H1 (cell line): ENCODE measurements around the gene ACTG1. TPM values are rescaled to one million over a fixed set of nuclear protein-coding genes. Genes with fewer than 3 reads are reported as not detected.

Source experiments
- CTCF ChIA-PET: fragments of 300-600 bp; sonication (Branson Sonifier 250); formaldehyde crosslinking; loops from one replicate; lab custom pipeline; 2021; ENCODE audit not compliant: partially characterized antibody; lab: Charles Lee
- POLR2A ChIA-PET: fragments of 300-600 bp; sonication (Branson Sonifier 250); formaldehyde crosslinking; loops from one replicate; lab custom pipeline; 2021; ENCODE audit warnings: inconsistent platforms; ENCODE audit not compliant: partially characterized antibody; lab: Charles Lee
- DNase-seq, 2 experiments: peaks; one replicate each; pipeline versions ENCODE4 v3.0.0 to v3.0.0-alpha.2; 2010 to 2022; ENCODE audit warnings: low spot score in 2 of 2, low read depth in 1 of 2, mixed read lengths in 1 of 2
- FAIRE-seq: peaks from 2 replicates; lab custom pipeline; 2011; peaks lifted over from hg19 to GRCh38; lab: Jason Lieb, UNC
- H2AFZ ChIP-seq: 2 replicates; pipeline ENCODE4 v1.8.1; 2012; ENCODE audit warnings: low read length, inconsistent platforms
- H2AK5ac ChIP-seq: 2 replicates; pipeline ENCODE4 v1.6.1; 2013; ENCODE audit warnings: low read depth, low read length
- H2BK120ac ChIP-seq: replicated peaks from 2 replicates; pipeline ENCODE3; 2013; ENCODE audit warnings: low read depth, low read length, inconsistent platforms
- H2BK12ac ChIP-seq: 2 replicates; pipeline ENCODE4 v1.6.1; 2013; ENCODE audit warnings: low read depth, low read length
- H2BK15ac ChIP-seq: 2 replicates; pipeline ENCODE4 v1.6.1; 2013; ENCODE audit warnings: low read length
- H2BK20ac ChIP-seq: 2 replicates; pipeline ENCODE4 v1.6.1; 2013; ENCODE audit warnings: low read length
- H2BK5ac ChIP-seq: 2 replicates; pipeline ENCODE4 v1.6.1; 2013; ENCODE audit warnings: low read depth, low read length
- H3K14ac ChIP-seq: 2 replicates; pipeline ENCODE4 v1.6.1; 2013; ENCODE audit warnings: inconsistent platforms; ENCODE audit not compliant: insufficient read length
- H3K18ac ChIP-seq: 2 replicates; pipeline ENCODE4 v1.6.1; 2013; ENCODE audit warnings: low read length; ENCODE audit errors: extremely low read depth
- H3K23ac ChIP-seq: 2 replicates; pipeline ENCODE4 v1.6.1; 2013; ENCODE audit warnings: inconsistent platforms; ENCODE audit not compliant: insufficient read length
- H3K23me2 ChIP-seq: 2 replicates; pipeline ENCODE4 v1.6.1; 2013; ENCODE audit warnings: low read depth, low read length
- H3K27ac ChIP-seq: 2 replicates; pipeline ENCODE4 v1.6.1; 2011; ENCODE audit warnings: low read depth, low read length, inconsistent platforms
- H3K27me3 ChIP-seq, 4 experiments: replicated peaks in 1 of 4; 1 replicate in 1 of 4; 2 replicates in 3 of 4; pipeline versions ENCODE4 v1.6.1 to v1.8.1; 2011 to 2013; ENCODE audit warnings: low read length in 3 of 4, mild to moderate bottlenecking in 3 of 4, inconsistent platforms in 2 of 4, mixed read lengths in 2 of 4, moderate library complexity in 1 of 4; ENCODE audit not compliant: control insufficient read depth in 3 of 4, insufficient read depth in 3 of 4; ENCODE audit errors: extremely low read depth in 1 of 4
- H3K36me3 ChIP-seq, 4 experiments: 2 replicates each; pipeline versions ENCODE4 v1.6.1 to v1.8.1; 2011 to 2013; ENCODE audit warnings: mild to moderate bottlenecking in 4 of 4, low read length in 3 of 4, moderate library complexity in 2 of 4, control low read depth in 1 of 4, inconsistent platforms in 1 of 4; ENCODE audit not compliant: insufficient read depth in 4 of 4, control insufficient read depth in 2 of 4
- H3K4ac ChIP-seq: replicated peaks from 2 replicates; pipeline ENCODE3; 2013; ENCODE audit warnings: low read length, low read depth, mixed read lengths, inconsistent platforms; ENCODE audit not compliant: insufficient read length
- H3K4me1 ChIP-seq, 4 experiments: replicated peaks in 1 of 4; 1 replicate in 1 of 4; 2 replicates in 3 of 4; pipeline versions ENCODE4 v1.6.1 to v1.8.1; 2011 to 2013; ENCODE audit warnings: low read length in 3 of 4, inconsistent platforms in 2 of 4, mixed read lengths in 1 of 4; ENCODE audit not compliant: insufficient read depth in 4 of 4, control insufficient read depth in 3 of 4
- H3K4me2 ChIP-seq, 2 experiments: 2 replicates each; pipeline versions ENCODE4 v1.6.1 to v1.8.1; 2011 to 2013; ENCODE audit warnings: low read depth in 2 of 2, low read length in 2 of 2, control low read depth in 1 of 2, inconsistent platforms in 1 of 2, mild to moderate bottlenecking in 1 of 2; ENCODE audit not compliant: insufficient read depth in 1 of 2
- H3K4me3 ChIP-seq, 4 experiments: fragments of 200-600, 300-600 bp in 1 of 4; sonication (generic), shearing (Covaris generic), sonication (Bioruptor Twin) in 1 of 4; 2 replicates each; pipeline versions ENCODE4 v1.5.1 to v1.8.1; 2011 to 2016; ENCODE audit warnings: low read length in 4 of 4, low read depth in 3 of 4, control low read depth in 2 of 4, inconsistent platforms in 2 of 4, mild to moderate bottlenecking in 2 of 4, mixed read lengths in 1 of 4, moderate library complexity in 1 of 4; ENCODE audit not compliant: insufficient read depth in 2 of 4; ENCODE audit errors: extremely low read depth in 1 of 4
- H3K56ac ChIP-seq: replicated peaks from 2 replicates; pipeline ENCODE3; 2013; ENCODE audit warnings: low read depth, mild to moderate bottlenecking, mixed read lengths, low read length, inconsistent platforms; ENCODE audit not compliant: insufficient read length
- H3K79me1 ChIP-seq: 2 replicates; pipeline ENCODE4 v1.6.1; 2013; ENCODE audit warnings: low read depth, low read length, control low read depth
- H3K79me2 ChIP-seq, 2 experiments: 2 replicates each; pipeline versions ENCODE4 v1.6.1 to v1.8.1; 2012 to 2013; ENCODE audit warnings: low read length in 2 of 2, mild to moderate bottlenecking in 2 of 2, inconsistent platforms in 1 of 2; ENCODE audit not compliant: insufficient read depth in 2 of 2, control insufficient read depth in 1 of 2
- H3K9ac ChIP-seq, 4 experiments: replicated peaks in 1 of 4; 1 replicate in 1 of 4; 2 replicates in 3 of 4; pipeline versions ENCODE4 v1.6.1 to v1.8.1; 2011 to 2013; ENCODE audit warnings: low read depth in 3 of 4, low read length in 3 of 4, control low read depth in 2 of 4, mild to moderate bottlenecking in 2 of 4, moderate library complexity in 2 of 4, inconsistent platforms in 1 of 4; ENCODE audit errors: extremely low read depth in 1 of 4
- H3K9me3 ChIP-seq, 2 experiments: 2 replicates each; pipeline versions ENCODE4 v1.6.1 to v1.8.1; 2012 to 2013; ENCODE audit warnings: mild to moderate bottlenecking in 2 of 2, moderate library complexity in 2 of 2, control low read depth in 1 of 2, inconsistent platforms in 1 of 2, low read depth in 1 of 2, low read length in 1 of 2, mixed read lengths in 1 of 2; ENCODE audit not compliant: insufficient read depth in 2 of 2
- H4K20me1 ChIP-seq, 2 experiments: replicated peaks in 1 of 2; 2 replicates each; pipeline versions ENCODE3 to v1.8.1; 2011 to 2013; ENCODE audit warnings: inconsistent platforms in 2 of 2, low read length in 2 of 2, mild to moderate bottlenecking in 1 of 2; ENCODE audit not compliant: insufficient read depth in 2 of 2, control insufficient read depth in 1 of 2
- H4K5ac ChIP-seq: 2 replicates; pipeline ENCODE4 v1.6.1; 2013; ENCODE audit warnings: low read length, low read depth, mixed read lengths, inconsistent platforms; ENCODE audit not compliant: insufficient read length
- H4K8ac ChIP-seq: 2 replicates; pipeline ENCODE4 v1.8.0; 2013; ENCODE audit warnings: mild to moderate bottlenecking, moderate library complexity, low read length, inconsistent platforms; ENCODE audit not compliant: insufficient read depth; ENCODE audit errors: extremely low read depth
- H4K91ac ChIP-seq: replicated peaks from 2 replicates; pipeline ENCODE3; 2013; ENCODE audit warnings: low read length, mixed read lengths, inconsistent platforms; ENCODE audit not compliant: insufficient read length
- CREB1 ChIP-seq: IDR thresholded peaks from 2 replicates; pipeline ENCODE4 v1.6.1; 2012; ENCODE audit warnings: inconsistent platforms
- EZH2 ChIP-seq: fragments of 200-600 bp; sonication (generic); IDR thresholded peaks from 2 replicates; pipeline ENCODE4 v1.7.1; 2012; ENCODE audit warnings: low read depth, mild to moderate bottlenecking, moderate library complexity, low read length, inconsistent platforms; ENCODE audit not compliant: severe bottlenecking
- RFX5 ChIP-seq: IDR thresholded peaks from 2 replicates; pipeline ENCODE4 v1.6.1; 2011; ENCODE audit warnings: low read depth, low read length, improper control_type of control experiment, borderline replicate concordance
- WGBS, 2 experiments: shearing (Covaris generic) in 1 of 2; methylation state at CpG; one replicate each; pipeline versions ENCODE4 v1.1.6 to v1.1.7; 2013 to 2015; ENCODE audit warnings: low lambda C conversion rate in 2 of 2, mixed read lengths in 2 of 2, inconsistent platforms in 1 of 2, low coverage in 1 of 2, missing lambda C conversion rate in 1 of 2; ENCODE audit not compliant: insufficient replicate concordance in 2 of 2, insufficient coverage in 1 of 2, insufficient read length in 1 of 2; ENCODE audit errors: extremely low coverage in 1 of 2, missing lambda C conversion rate in 1 of 2; 5-methylcytosine and 5-hydroxymethylcytosine counted together
- polyA plus RNA-seq, 7 experiments: library from polyadenylated mRNA; depleted of rRNA in 3 of 7; stranded (reverse) in 5 of 7; unstranded in 2 of 7; fragments of >200 nt in 5 of 7; fragments of 200-250 nt in 2 of 7; gene quantifications; 1 replicate in 5 of 7; 2 replicates in 1 of 7; 4 replicates in 1 of 7; pipeline versions ENCODE4 v1.2.1 to v1.2.3, GENCODE V29; 2011 to 2013; ENCODE audit warnings: missing spikeins in 2 of 7, mixed read lengths in 2 of 7
- total RNA-seq: library from RNA; stranded (reverse); fragmentation: NEBNext Ultra II Directional; extraction: Animal tissue kit (Norgen Biotek cat#: 25700); gene quantifications from 2 replicates; pipeline ENCODE4 v1.2.1, GENCODE V29; 2021

ACTG1 gene
- total and polyA plus RNA-seq, 2 of the 8 experiments (the other 6 are each of a cell fraction or from before 2014, with no cell fraction given) = 3,535 to 5,010 TPM

DNA sequence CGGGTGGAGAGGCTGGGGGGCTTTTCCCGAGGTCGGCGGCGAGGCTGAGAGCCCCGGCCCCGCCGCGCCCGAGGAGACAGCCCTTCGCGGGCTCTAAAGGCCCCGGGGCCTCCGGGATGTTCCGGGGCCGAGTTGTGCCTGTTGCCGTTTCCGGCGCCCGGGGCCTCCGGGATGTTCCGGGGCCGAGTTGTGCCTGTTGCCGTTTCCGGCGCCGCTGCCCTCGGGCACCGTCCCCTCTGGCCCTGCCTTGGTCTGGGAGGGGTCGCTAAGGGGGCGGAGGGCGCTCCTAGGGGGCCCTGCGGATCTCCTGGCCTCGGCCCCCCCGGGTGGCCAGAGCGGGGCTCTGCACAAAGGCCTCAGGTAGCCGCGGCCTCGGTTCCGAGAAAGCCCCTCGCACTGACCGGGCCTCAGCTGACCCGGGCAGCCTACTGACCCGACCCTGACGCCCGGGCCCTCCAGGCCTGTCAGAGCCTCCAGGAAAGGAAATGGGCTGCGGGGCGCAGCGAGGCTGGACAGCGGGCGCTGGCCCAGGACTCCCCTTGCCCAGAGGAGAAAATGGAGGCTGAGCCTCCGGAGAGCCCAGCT lies 24.2 kb downstream of the ACTG1 start:
- no peak overlapping the region for H2BK15ac ChIP-seq
- 0 out of 2 replicates have a peak overlapping the region, but pooled peaks have one; percentile 11 for H2AK5ac ChIP-seq
- no peak overlapping the region; the same call in 1 of the 2 replicates for H3K27ac ChIP-seq
- DNase-seq (no peak), FAIRE-seq (no peak)
- TF ChIP-seq EZH2 = no peak
- TF ChIP-seq CREB1 = no peak
- TF ChIP-seq RFX5 = no peak
- H3K4me1 ChIP-seq = peaks cover 6 to 37% (median 28%) of the 10 kb centered on the region in 4 experiments
- no peak overlapping the region for H3K4ac ChIP-seq
- H2BK120ac ChIP-seq = no peak overlapping the region
- H3K18ac ChIP-seq = no peak overlapping the region
- H3K4me3 ChIP-seq = peak overlapping the region; percentile 12 to 60 (median 22); a peak in 3 of 8 replicates
- H3K79me1 ChIP-seq = no peaks in the 10 kb centered on the region
- H2AFZ ChIP-seq = no peak overlapping the region
- peak overlapping the region; percentile 88 for H4K5ac ChIP-seq
- POLR2A ChIA-PET = interaction anchor here (0.6 to 35.8 kb wide), 7 partner anchors 8 to 250 kb away, joined by 3 to 1004 read pairs (median 7); partner anchors contain the start of genes ACTG1, FSCN2, NDUFAF8 and TEPSIN
- H3K9me3 ChIP-seq = no peaks in the 10 kb centered on the region
- no peak overlapping the region for H3K9ac ChIP-seq
- H2BK20ac ChIP-seq = no peak overlapping the region
- H2BK12ac ChIP-seq = peak overlapping the region; percentile 19; the same call in 1 of the 2 replicates
- peak overlapping the region; percentile 59 to 69 for H3K4me2 ChIP-seq
- no peak overlapping the region for H3K14ac ChIP-seq
- no peak overlapping the region for H3K23ac ChIP-seq
- H3K79me2 ChIP-seq = no peaks in the 10 kb centered on the region
- H4K20me1 ChIP-seq = no peaks in the 10 kb centered on the region
- H3K36me3 ChIP-seq = no peaks in the 10 kb centered on the region
- H2BK5ac ChIP-seq = no peak overlapping the region
- peaks cover 1 to 15% (median 12%) of the 10 kb centered on the region in 4 experiments; a peak in 6 of 7 replicates for H3K27me3 ChIP-seq
- H3K23me2 ChIP-seq = peaks cover 9% of the 10 kb centered on the region; the same call in 1 of the 2 replicates
- CTCF ChIA-PET = interaction anchor here (2.7 kb wide), 1 partner anchor 48 kb away, joined by 16 read pairs; no protein-coding TSS in a partner anchor
- H4K8ac ChIP-seq = peak overlapping the region; percentile 88
- peak overlapping the region; percentile 85 for H4K91ac ChIP-seq
- peak overlapping the region; percentile 46 for H3K56ac ChIP-seq
- 61% methylated on average over 36 of the region's 52 CpGs; no CpG with 5 or more reads in 1 of the 2 experiments for WGBS, 2 experiments
